IMR-90 (cell line): ENCODE measurements around the gene TLR9. TPM values are rescaled to one million over a fixed set of nuclear protein-coding genes. Genes with fewer than 3 reads are reported as not detected.

ENCODE experiments used
- ATAC-seq: fragments of 200-7000 bp; cut with Tn5 transposase; 2 replicates; pipeline ENCODE4 v1.9.1; 2020; ENCODE audit warnings: low read depth, mild to moderate bottlenecking, moderate library complexity
- BruUV-seq: library from RNA; stranded (reverse); fragments of 400-500 nt; replicated peaks from 2 replicates; lab custom pipeline; 2021; lab: Mats Ljungman, UMichigan
- CTCF ChIA-PET: fragments of 300-600 bp; formaldehyde crosslinking; extraction: SDS; loops from one replicate; lab custom pipeline; 2021; ENCODE audit warnings: antibody characterized with exemption; lab: Yijun Ruan, JAX
- POLR2A ChIA-PET: fragments of 300-600 bp; sonication (Branson Sonifier 250); formaldehyde crosslinking; loops from one replicate; lab custom pipeline; 2022; ENCODE audit warnings: antibody characterized with exemption; ENCODE audit not compliant: unreplicated experiment; lab: Charles Lee
- DNase-seq: peaks from one replicate; pipeline ENCODE4 v3.0.0; 2013
- H2AFZ ChIP-seq: replicated peaks from 2 replicates; pipeline ENCODE3; 2013; ENCODE audit warnings: low read length, mild to moderate bottlenecking; ENCODE audit not compliant: poor library complexity
- H2AK5ac ChIP-seq: 2 replicates; pipeline ENCODE4 v1.6.1; 2013; ENCODE audit warnings: low read depth, low read length, inconsistent platforms
- H2AK9ac ChIP-seq: replicated peaks from 2 replicates; pipeline ENCODE3; 2013; ENCODE audit warnings: mild to moderate bottlenecking, low read depth, low read length, moderate library complexity; ENCODE audit not compliant: poor library complexity
- H2BK120ac ChIP-seq: 2 replicates; pipeline ENCODE4 v1.6.1; 2013; ENCODE audit warnings: low read depth, low read length, inconsistent platforms
- H2BK15ac ChIP-seq: 3 replicates; pipeline ENCODE4 v1.6.1; 2013; ENCODE audit warnings: low read depth, low read length, inconsistent platforms
- H2BK20ac ChIP-seq: 2 replicates; pipeline ENCODE4 v1.6.1; 2013; ENCODE audit warnings: low read depth, mild to moderate bottlenecking, inconsistent platforms, low read length, moderate library complexity
- H2BK5ac ChIP-seq: 2 replicates; pipeline ENCODE4 v1.6.1; 2013; ENCODE audit warnings: mild to moderate bottlenecking, low read depth, low read length, inconsistent platforms; ENCODE audit not compliant: poor library complexity, severe bottlenecking
- H3K14ac ChIP-seq: replicated peaks from 2 replicates; pipeline ENCODE4 v1.6.1; 2013; ENCODE audit warnings: low read depth, low read length, inconsistent platforms
- H3K18ac ChIP-seq: 2 replicates; pipeline ENCODE4 v1.6.1; 2013; ENCODE audit warnings: low read depth, low read length, control low read depth
- H3K23ac ChIP-seq: 2 replicates; pipeline ENCODE4 v1.6.1; 2013; ENCODE audit warnings: low read depth, low read length, inconsistent platforms
- H3K27ac ChIP-seq: 2 replicates; pipeline ENCODE4 v1.5.1; 2013; ENCODE audit warnings: mild to moderate bottlenecking, control low read depth, low read length; ENCODE audit not compliant: insufficient read depth
- H3K27me3 ChIP-seq: 2 replicates; pipeline ENCODE4 v1.6.1; 2013; ENCODE audit warnings: low read length; ENCODE audit not compliant: control insufficient read depth, insufficient read depth
- H3K36me3 ChIP-seq: 2 replicates; pipeline ENCODE4 v1.6.1; 2013; ENCODE audit warnings: low read length, mixed read lengths; ENCODE audit not compliant: control insufficient read depth, insufficient read depth
- H3K4ac ChIP-seq: 2 replicates; pipeline ENCODE4 v1.6.1; 2013; ENCODE audit warnings: low read depth, low read length, inconsistent platforms
- H3K4me1 ChIP-seq: 2 replicates; pipeline ENCODE4 v1.6.1; 2013; ENCODE audit warnings: low read length, mixed read lengths; ENCODE audit not compliant: control insufficient read depth, insufficient read depth
- H3K4me2 ChIP-seq: 2 replicates; pipeline ENCODE4 v1.6.1; 2013; ENCODE audit warnings: low read depth, mild to moderate bottlenecking, control low read depth, low read length, moderate library complexity
- H3K4me3 ChIP-seq: 2 replicates; pipeline ENCODE4 v1.5.1; 2013; ENCODE audit warnings: low read depth, mild to moderate bottlenecking, control low read depth, low read length, moderate library complexity; ENCODE audit not compliant: insufficient read depth
- H3K56ac ChIP-seq: 2 replicates; pipeline ENCODE4 v1.6.1; 2013; ENCODE audit warnings: low read length, inconsistent platforms; ENCODE audit not compliant: insufficient read depth; ENCODE audit errors: extremely low read depth
- H3K79me1 ChIP-seq, 2 experiments: 2 replicates each; pipeline ENCODE4 v1.6.1; 2013; ENCODE audit warnings: low read length in 2 of 2, inconsistent platforms in 1 of 2, low read depth in 1 of 2
- H3K9ac ChIP-seq: 2 replicates; pipeline ENCODE4 v1.6.1; 2013; ENCODE audit warnings: low read depth, low read length, control low read depth
- H3K9me1 ChIP-seq: 2 replicates; pipeline ENCODE4 v1.6.1; 2013; ENCODE audit warnings: low read length, inconsistent platforms; ENCODE audit not compliant: insufficient read depth
- H3K9me3 ChIP-seq: 2 replicates; pipeline ENCODE4 v1.6.1; 2013; ENCODE audit warnings: low read length; ENCODE audit not compliant: control insufficient read depth, insufficient read depth
- H4K20me1 ChIP-seq: 2 replicates; pipeline ENCODE4 v1.6.1; 2013; ENCODE audit warnings: low read length, inconsistent platforms; ENCODE audit not compliant: insufficient read depth
- H4K5ac ChIP-seq: 2 replicates; pipeline ENCODE4 v1.6.1; 2013; ENCODE audit warnings: mild to moderate bottlenecking, low read depth, low read length, control low read depth
- H4K8ac ChIP-seq, 2 experiments: 2 replicates each; pipeline ENCODE4 v1.6.1; 2013; ENCODE audit warnings: low read depth in 2 of 2, low read length in 2 of 2, control low read depth in 1 of 2, inconsistent platforms in 1 of 2
- H4K91ac ChIP-seq: 2 replicates; pipeline ENCODE4 v1.6.1; 2013; ENCODE audit warnings: low read depth, low read length, inconsistent platforms; ENCODE audit not compliant: insufficient read depth
- BHLHE40 ChIP-seq: fragments of 150-350 bp; IDR thresholded peaks from 2 replicates; pipeline ENCODE4 v1.6.1; 2016; ENCODE audit warnings: mild to moderate bottlenecking, low read depth, low read length
- CEBPB ChIP-seq: IDR thresholded peaks from 2 replicates; pipeline ENCODE4 v1.6.1; 2012; ENCODE audit warnings: low read depth, low read length, improper control_type of control experiment
- CHD1 ChIP-seq: IDR thresholded peaks from 2 replicates; pipeline ENCODE4 v1.6.1; 2012; ENCODE audit warnings: low read depth, low read length, improper control_type of control experiment
- CTCF ChIP-seq: conservative IDR thresholded peaks from 2 replicates; pipeline ENCODE4 v1.5.1; 2012; ENCODE audit warnings: mild to moderate bottlenecking, low read depth, low read length, improper control_type of control experiment
- MAZ ChIP-seq: IDR thresholded peaks from 2 replicates; pipeline ENCODE4 v1.6.1; 2012; ENCODE audit warnings: low read depth, mild to moderate bottlenecking, low read length, improper control_type of control experiment, moderate library complexity, borderline replicate concordance
- RAD21 ChIP-seq: IDR thresholded peaks from 2 replicates; pipeline ENCODE4 v1.6.1; 2012; ENCODE audit warnings: low read length, improper control_type of control experiment
- RFX5 ChIP-seq: IDR thresholded peaks from 2 replicates; pipeline ENCODE4 v1.8.0; 2012; ENCODE audit warnings: low read depth, mild to moderate bottlenecking, low read length, moderate library complexity
- SMC3 ChIP-seq: fragments of 150-350 bp; IDR thresholded peaks from 2 replicates; pipeline ENCODE4 v1.6.1; 2016; ENCODE audit warnings: low read depth, mild to moderate bottlenecking, antibody characterized with exemption, low read length, moderate library complexity
- WGBS, 2 experiments: methylation state at CpG; one replicate each; pipeline versions ENCODE4 v1.1.5 to v1.1.7; 2013; ENCODE audit warnings: missing lambda C conversion rate in 2 of 2; ENCODE audit not compliant: insufficient read length in 1 of 2; ENCODE audit errors: extremely low coverage in 2 of 2; 5-methylcytosine and 5-hydroxymethylcytosine counted together
- dilution Hi-C: fragments of 300-500 bp; cut with HindIII; formaldehyde crosslinking; loops from one replicate; pipeline ENCODE4 v1.14.3; 2018; ENCODE audit warnings: low sequenced_read_pairs; ENCODE audit not compliant: unreplicated experiment
- in situ Hi-C: fragments of 300-500 bp; cut with MboI; formaldehyde crosslinking; loops from 3 replicates; pipeline ENCODE4 v1.14.3; 2019; ENCODE audit warnings: low sequenced_read_pairs, inconsistent platforms, mixed read lengths
- intact Hi-C: fragments of 100-400 bp; cut with micrococcal nuclease; formaldehyde crosslinking; loops from 2 replicates; pipeline ENCODE4 v1.10.0; 2022
- polyA plus RNA-seq, 3 experiments: library from polyadenylated mRNA; depleted of rRNA; stranded (reverse); fragments of >200 nt; gene quantifications; 2 replicates each; pipeline ENCODE4 v1.2.3, GENCODE V29; 2012; ENCODE audit warnings: low replicate concordance in 1 of 3
- total RNA-seq: library from RNA; depleted of rRNA; stranded (reverse); fragments of >200 nt; gene quantifications from 2 replicates; pipeline ENCODE4 v1.2.3, GENCODE V29; 2012

Gene TLR9
- total and polyA plus RNA-seq, 2 of the 4 experiments (the other 2 are of a cell fraction): not detected

GRCh38 chr3:52230461-52230860 is 5.0 kb upstream of the TLR9 start:
- DNase-seq: no peak
- H3K9me3 ChIP-seq: no peaks in the 10 kb centered on the region
- no peak overlapping the region for H4K8ac ChIP-seq
- H3K18ac ChIP-seq: no peak overlapping the region
- H4K20me1 ChIP-seq: peaks cover 37% of the 10 kb centered on the region
- H3K4me1 ChIP-seq: no peaks in the 10 kb centered on the region
- H3K56ac ChIP-seq: no peak overlapping the region
- H3K4me3 ChIP-seq: no peak overlapping the region
- no peak overlapping the region for H3K4me2 ChIP-seq
- no peak overlapping the region for H3K23ac ChIP-seq
- peaks cover 8 to 38% of the 10 kb centered on the region in 2 experiments for H3K79me1 ChIP-seq
- H3K27me3 ChIP-seq: no peaks in the 10 kb centered on the region
- in situ Hi-C loops: loop anchor here (5.0 kb wide), 1 partner anchor 112 kb away; no protein-coding TSS in a partner anchor
- H3K9me1 ChIP-seq: peaks cover 2% of the 10 kb centered on the region
- no peak overlapping the region for H3K9ac ChIP-seq
- H2BK15ac ChIP-seq: no peak overlapping the region
- H2BK20ac ChIP-seq: no peak overlapping the region
- no TSS peak for BruUV-seq
- dilution Hi-C loops: no loop called here
- no peak overlapping the region for H4K5ac ChIP-seq
- H2AFZ ChIP-seq: no peak overlapping the region
- no peak overlapping the region for H2AK5ac ChIP-seq
- ATAC-seq: no peak
- no peak overlapping the region for H2BK5ac ChIP-seq
- no peak overlapping the region for H3K14ac ChIP-seq
- H3K4ac ChIP-seq: no peak overlapping the region
- WGBS, 2 experiments: 94% methylated on average over 5 of the region's 6 CpGs; no CpG with 5 or more reads in 1 of the 2 experiments
- H3K36me3 ChIP-seq: peaks cover 60% of the 10 kb centered on the region
- no peak overlapping the region for H4K91ac ChIP-seq
- H3K27ac ChIP-seq: no peak overlapping the region
- TF ChIP-seq CTCF (no peak), SMC3 (no peak), RFX5 (no peak), MAZ (no peak), RAD21 (no peak), BHLHE40 (no peak), CHD1 (no peak), CEBPB (no peak)
- H2BK120ac ChIP-seq: no peak overlapping the region
- CTCF ChIA-PET: interaction anchor here (0.6 to 0.7 kb wide), 2 partner anchors 11 to 109 kb away, joined by 3 to 4 read pairs; no protein-coding TSS in a partner anchor
- intact Hi-C loops: no loop called here
- POLR2A ChIA-PET: no interaction called here
- H2AK9ac ChIP-seq: no peak overlapping the region
